GM23248 (cell line): Measurements from ENCODE around the gene JHY. TPM values are rescaled to one million over a fixed set of nuclear protein-coding genes. Genes with fewer than 3 reads are reported as not detected.
A peak's percentile ranks its signal among the peaks of the same experiment; 100 is the strongest.

ENCODE experiments used
- DNase-seq: peaks from one replicate; pipeline ENCODE4 v3.0.0-alpha.2; 2015
- H2AFZ ChIP-seq: fragments of 200-600 bp; sonication (generic); 2 replicates; pipeline ENCODE4 v1.6.1; 2016; ENCODE audit warnings: antibody characterized with exemption
- H3F3A ChIP-seq: fragments of 200-600 bp; sonication (generic); 2 replicates; pipeline ENCODE4 v1.6.1; 2016; ENCODE audit warnings: mild to moderate bottlenecking, antibody characterized with exemption, mixed run types; ENCODE audit not compliant: insufficient read depth
- H3K27ac ChIP-seq: fragments of 200-600 bp; sonication (generic); 2 replicates; pipeline ENCODE4 v1.5.1; 2016; ENCODE audit warnings: mild to moderate bottlenecking
- H3K27me3 ChIP-seq: fragments of 200-600 bp; sonication (generic); replicated peaks from 2 replicates; pipeline ENCODE4 v1.6.1; 2016; ENCODE audit warnings: mild to moderate bottlenecking; ENCODE audit not compliant: insufficient read depth
- H3K36me3 ChIP-seq: fragments of 200-600 bp; sonication (generic); 2 replicates; pipeline ENCODE4 v1.6.1; 2016; ENCODE audit warnings: low read depth, mild to moderate bottlenecking
- H3K4me1 ChIP-seq: fragments of 200-600 bp; sonication (generic); 2 replicates; pipeline ENCODE4 v1.6.1; 2016; ENCODE audit warnings: mild to moderate bottlenecking; ENCODE audit not compliant: insufficient read depth
- H3K4me2 ChIP-seq: fragments of 200-600 bp; sonication (generic); one replicate; pipeline ENCODE4 v1.6.1; 2016; ENCODE audit warnings: mild to moderate bottlenecking; ENCODE audit not compliant: unreplicated experiment
- H3K4me3 ChIP-seq: fragments of 200-600 bp; sonication (generic); 2 replicates; pipeline ENCODE4 v1.5.1; 2016; ENCODE audit warnings: mild to moderate bottlenecking
- H3K79me2 ChIP-seq: fragments of 200-600 bp; sonication (generic); 2 replicates; pipeline ENCODE4 v1.6.1; 2016; ENCODE audit warnings: mild to moderate bottlenecking; ENCODE audit not compliant: insufficient read depth
- H3K9ac ChIP-seq: fragments of 200-600 bp; sonication (generic); 2 replicates; pipeline ENCODE4 v1.6.1; 2016; ENCODE audit warnings: mild to moderate bottlenecking
- H3K9me2 ChIP-seq: fragments of 200-600 bp; sonication (generic); 2 replicates; pipeline ENCODE4 v1.6.1; 2016; ENCODE audit warnings: mixed run types, mild to moderate bottlenecking, moderate library complexity; ENCODE audit not compliant: insufficient read depth
- H3K9me3 ChIP-seq: fragments of 200-600 bp; sonication (generic); one replicate; pipeline ENCODE4 v1.6.1; 2017; ENCODE audit warnings: low read depth
- H4K20me1 ChIP-seq: fragments of 200-600 bp; sonication (generic); 2 replicates; pipeline ENCODE4 v1.6.0; 2016; ENCODE audit not compliant: insufficient read depth
- EZH2 ChIP-seq: fragments of 200-600 bp; sonication (generic); IDR thresholded peaks from 2 replicates; pipeline ENCODE4 v1.6.1; 2018; ENCODE audit warnings: antibody characterized with exemption, mild to moderate bottlenecking; ENCODE audit not compliant: insufficient read depth, poor library complexity, severe bottlenecking
- EZH2phosphoT487 ChIP-seq: fragments of 200-600 bp; sonication (generic); IDR thresholded peaks from 2 replicates; pipeline ENCODE4 v1.6.1; 2018; ENCODE audit warnings: antibody characterized with exemption, moderate library complexity, mild to moderate bottlenecking, low read depth; ENCODE audit not compliant: insufficient read depth
- WGBS, 2 experiments: methylation state at CpG; one replicate each; pipeline ENCODE4 v1.1.6; 2015 to 2017; ENCODE audit warnings: low lambda C conversion rate in 2 of 2, low coverage in 1 of 2; ENCODE audit errors: missing lambda C conversion rate in 2 of 2; 5-methylcytosine and 5-hydroxymethylcytosine counted together
- in situ Hi-C: fragments of 300-500 bp; cut with MboI; formaldehyde crosslinking; loops from 2 replicates; pipeline ENCODE4 v1.15.0; 2020
- polyA plus RNA-seq: library from polyadenylated mRNA; unstranded; fragments of >200 nt; fragmentation: Nextera tagmentation; extraction: Ambion mirVana; gene quantifications from 2 replicates; pipeline ENCODE4 v1.2.1, GENCODE V29; 2016
- total RNA-seq: library from RNA; depleted of rRNA; stranded (reverse); fragments of >200 nt; shearing (Covaris generic); gene quantifications from 2 replicates; pipeline ENCODE4 v1.2.3, GENCODE V29; 2014

The JHY gene
- total and polyA plus RNA-seq, 2 experiments from 2014 or later: 5.1 to 5.3 TPM

DNA sequence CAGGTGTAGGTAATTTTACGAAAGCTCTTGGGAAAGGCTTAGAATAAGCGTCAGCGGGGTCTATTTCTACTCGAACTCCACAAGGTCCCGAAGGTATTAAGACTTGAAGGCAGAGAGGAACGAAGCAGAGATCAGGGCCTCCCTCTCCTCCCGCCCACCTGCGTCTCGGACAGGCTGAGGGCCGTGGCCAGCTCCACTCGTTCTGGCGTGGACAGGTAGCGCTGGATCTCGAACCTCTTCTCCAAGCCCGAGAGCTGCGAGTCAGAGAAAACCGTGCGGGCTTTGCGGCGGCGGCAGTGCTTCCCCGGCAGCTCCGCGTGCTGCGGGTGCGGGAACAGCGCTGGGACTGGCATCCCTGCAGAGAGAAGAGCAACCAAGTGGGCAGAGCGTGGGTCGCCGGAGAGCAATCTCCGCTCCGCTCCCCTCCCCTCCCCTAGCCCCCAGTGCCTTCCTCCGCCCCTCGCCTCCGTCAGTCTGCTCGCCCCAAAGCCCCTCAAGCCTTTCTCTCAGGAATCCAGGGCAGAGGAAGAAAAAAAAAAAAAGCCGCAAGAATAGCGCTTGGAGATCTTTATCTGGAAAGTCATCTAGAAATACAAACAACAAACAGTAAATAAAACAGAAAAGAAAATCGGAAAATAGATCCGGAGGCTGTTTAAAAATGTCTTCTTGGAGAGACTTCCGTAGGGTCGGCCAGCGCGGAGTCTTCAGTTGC, 96.7 kb downstream of the JHY start:
- Histone ChIP-seq H3K9ac (no peak overlapping the region), H3K4me3 (no peak overlapping the region), H3K4me1 (no peaks in the 10 kb centered on the region), H3K27me3 (peaks cover 87% of the 10 kb centered on the region), H3K9me2 (no peaks in the 10 kb centered on the region), H2AFZ (no peak overlapping the region), H3K27ac (no peak overlapping the region), H3K36me3 (no peaks in the 10 kb centered on the region), H4K20me1 (no peaks in the 10 kb centered on the region), H3F3A (no peaks in the 10 kb centered on the region), H3K79me2 (no peaks in the 10 kb centered on the region), H3K9me3 (no peaks in the 10 kb centered on the region), H3K4me2 (no peak overlapping the region)
- TF ChIP-seq EZH2: no peak
- 0 out of 2 replicates have a peak, but pooled peaks have one; percentile 12 for TF ChIP-seq EZH2phosphoT487
- in situ Hi-C loops: no loop called here
- DNase-seq: no peak
- 5 to 7% methylated on average over 35 to 43 of the region's 44 CpGs for WGBS, 2 experiments

DNA sequence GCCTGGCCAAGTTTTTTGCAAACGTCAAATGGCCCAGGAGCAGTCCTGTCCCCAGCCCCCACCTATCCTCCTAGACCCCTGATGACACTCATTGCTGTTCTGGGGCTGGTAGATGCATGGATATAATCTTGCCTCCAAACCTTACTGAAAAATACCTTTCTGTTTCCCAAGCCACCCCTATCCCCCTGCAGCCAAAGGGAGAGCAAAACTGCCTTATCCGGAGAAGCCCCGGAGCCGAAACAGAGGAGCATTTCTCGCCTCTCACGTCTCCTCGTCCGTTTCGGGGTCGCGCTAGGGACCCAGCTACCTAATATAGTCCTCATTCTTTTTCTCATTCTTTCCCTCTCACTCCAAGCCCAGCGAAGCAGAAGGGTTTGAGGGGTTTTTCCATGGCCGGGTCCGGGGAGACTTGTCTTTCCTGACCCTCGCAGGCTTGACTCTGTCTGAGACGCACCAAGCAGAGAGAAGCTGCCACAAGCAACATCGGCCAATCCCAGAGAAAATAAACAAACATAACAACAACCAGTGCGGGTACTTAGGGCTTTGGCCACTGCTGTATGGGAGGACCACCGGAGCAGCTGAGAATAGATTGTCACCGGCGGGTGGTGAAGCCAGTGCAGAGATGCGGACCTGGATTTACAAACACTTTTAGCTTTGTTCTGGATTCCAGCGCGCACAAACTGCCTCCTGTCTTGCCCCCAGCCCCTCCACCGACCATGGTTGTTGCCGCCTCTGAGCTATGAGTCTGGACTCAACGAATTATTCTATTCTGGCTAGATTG, 97.4 kb downstream of the JHY start:
- Histone ChIP-seq H3K27me3 (peaks cover 80% of the 10 kb centered on the region), H3K27ac (no peak overlapping the region)

DNA sequence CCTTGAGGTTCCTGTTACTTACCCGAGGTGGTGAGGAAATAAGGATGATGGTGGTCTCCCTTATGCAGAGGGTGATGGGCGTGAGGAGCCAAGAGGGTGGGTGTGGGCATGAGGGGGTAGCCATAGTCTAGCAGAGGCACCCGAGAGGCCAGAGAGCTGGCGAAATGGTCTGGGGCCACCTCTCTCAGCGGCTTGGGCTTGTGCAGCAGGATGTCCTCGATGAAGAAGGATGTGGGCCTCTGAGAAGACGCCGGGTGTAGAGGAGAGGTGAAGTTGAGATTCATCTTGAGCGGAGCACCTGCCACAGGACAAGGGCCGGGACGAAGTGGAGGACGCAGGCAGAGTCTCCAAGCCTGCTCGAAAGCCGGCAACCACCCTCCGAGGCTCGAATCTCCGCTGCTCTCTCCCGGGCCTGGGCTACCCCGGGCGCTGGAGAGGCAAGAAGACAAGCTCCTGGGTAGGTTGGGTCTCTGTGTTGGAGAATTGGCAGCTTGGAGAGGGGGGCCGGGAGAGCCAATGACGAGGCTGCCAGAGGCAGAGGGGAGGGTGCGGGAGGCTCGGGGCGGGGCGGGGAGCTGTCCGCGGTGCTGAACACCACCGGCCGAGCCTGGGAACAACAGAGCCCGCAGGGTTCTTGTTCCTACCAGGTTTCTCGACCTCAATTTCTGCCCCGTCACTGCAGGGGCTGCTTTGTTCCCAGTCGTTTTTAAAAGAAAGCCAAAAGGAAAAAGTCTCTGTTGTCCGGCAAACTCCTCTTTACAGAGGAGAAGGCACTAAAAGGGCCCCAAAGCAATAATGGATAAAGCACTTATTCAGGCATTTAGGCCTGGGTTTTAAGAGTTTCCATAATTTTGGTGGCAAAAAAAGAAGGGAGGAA, 99.1 kb downstream of the JHY start, which contains the start of gene BSX:
TSS of gene BSX (minus strand) at position 447 of the 877 bp plus-strand sequence. CDS start at position 284, 163 bp downstream.
- DNase-seq: peak; percentile 58
- 16 to 19% methylated on average over 27 to 35 of the region's 35 CpGs for WGBS, 2 experiments
- no peak within 1 kb of the TSS for H3K9ac ChIP-seq

More for the DNA sequence above, 97.4 kb downstream of the JHY start:
- Histone ChIP-seq H3K36me3 (no peaks in the 10 kb centered on the region), H4K20me1 (no peaks in the 10 kb centered on the region), H3K9me2 (no peaks in the 10 kb centered on the region), H3K4me3 (no peak overlapping the region), H2AFZ (no peak overlapping the region), H3K79me2 (no peaks in the 10 kb centered on the region), H3K9ac (no peak overlapping the region), H3K9me3 (no peaks in the 10 kb centered on the region), H3K4me2 (no peak overlapping the region), H3K4me1 (no peaks in the 10 kb centered on the region), H3F3A (no peaks in the 10 kb centered on the region)
- WGBS, 2 experiments: 6% methylated on average over 27 of the region's 27 CpGs
- in situ Hi-C loops: no loop called here
- no peak for DNase-seq
- peak; percentile 13; the same call in 1 of the 2 replicates for TF ChIP-seq EZH2phosphoT487
- TF ChIP-seq EZH2: peak; percentile 92

More for the DNA sequence above, 99.1 kb downstream of the JHY start, which contains the start of gene BSX:
- Histone ChIP-seq H3F3A (no peaks in the 10 kb centered on the region), H3K79me2 (no peaks in the 10 kb centered on the region), H4K20me1 (no peaks in the 10 kb centered on the region), H3K27ac (no peak within 1 kb of the TSS), H2AFZ (no peak within 1 kb of the TSS), H3K4me3 (no peak within 1 kb of the TSS), H3K9me3 (no peaks in the 10 kb centered on the region), H3K36me3 (no peaks in the 10 kb centered on the region), H3K4me2 (no peak within 1 kb of the TSS), H3K4me1 (no peaks in the 10 kb centered on the region), H3K27me3 (peaks cover 77% of the 10 kb centered on the region), H3K9me2 (no peaks in the 10 kb centered on the region)
- in situ Hi-C loops: no loop called here
- no peak for TF ChIP-seq EZH2phosphoT487
- peak; percentile 43 for TF ChIP-seq EZH2
